SK-N-DZ (cell line): Measurements from ENCODE around the gene SNAI3.

Experiments used
- DNase-seq: peaks from one replicate; pipeline ENCODE4 v3.0.0-alpha.2; 2015; ENCODE audit warnings: low spot score

The SNAI3 gene

GRCh38 chr16:88705801-88706228 lies 19.5 kb upstream of the SNAI3 start:
- DNase-seq = no peak

DNA sequence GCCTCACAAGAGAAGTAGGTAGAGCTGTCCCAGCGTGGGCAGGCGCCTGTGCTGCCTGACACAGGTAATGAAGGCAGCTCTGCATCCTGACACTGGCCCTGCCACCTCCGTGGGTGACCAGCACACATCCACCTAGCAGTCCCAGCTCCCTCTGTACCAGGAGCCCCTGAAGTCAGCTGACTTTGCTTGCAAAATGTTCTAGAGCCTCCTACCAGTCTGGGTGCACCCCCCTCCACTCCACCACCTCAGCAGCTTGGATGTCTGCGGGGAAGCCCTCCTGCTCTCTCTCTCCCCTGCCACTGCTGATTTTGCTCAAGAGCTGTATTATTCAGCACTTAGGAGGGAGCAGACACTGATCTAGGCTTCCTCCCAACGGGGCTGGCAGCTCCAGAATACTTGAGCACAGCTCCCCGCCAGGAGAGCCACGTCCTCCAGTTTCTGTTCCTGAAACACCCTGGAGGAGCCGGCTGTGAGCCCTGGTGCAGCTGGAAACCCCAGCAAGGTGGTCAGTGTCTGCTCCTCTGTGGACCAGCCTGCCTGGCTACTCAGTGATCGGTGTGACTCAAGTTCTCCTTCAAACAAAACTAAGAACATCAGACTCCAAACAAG lies 18.9 kb upstream of the SNAI3 start:
- no peak for DNase-seq

- no peak for DNase-seq
Measured at GRCh38 chr16:88703486-88704309, 17.4 kb upstream of the SNAI3 start.

GRCh38 chr16:88702371-88703210 lies 16.3 kb upstream of the SNAI3 start:
- no peak for DNase-seq

- no peak for DNase-seq
Measured at GRCh38 chr16:88701581-88702370, 15.5 kb upstream of the SNAI3 start.

DNA sequence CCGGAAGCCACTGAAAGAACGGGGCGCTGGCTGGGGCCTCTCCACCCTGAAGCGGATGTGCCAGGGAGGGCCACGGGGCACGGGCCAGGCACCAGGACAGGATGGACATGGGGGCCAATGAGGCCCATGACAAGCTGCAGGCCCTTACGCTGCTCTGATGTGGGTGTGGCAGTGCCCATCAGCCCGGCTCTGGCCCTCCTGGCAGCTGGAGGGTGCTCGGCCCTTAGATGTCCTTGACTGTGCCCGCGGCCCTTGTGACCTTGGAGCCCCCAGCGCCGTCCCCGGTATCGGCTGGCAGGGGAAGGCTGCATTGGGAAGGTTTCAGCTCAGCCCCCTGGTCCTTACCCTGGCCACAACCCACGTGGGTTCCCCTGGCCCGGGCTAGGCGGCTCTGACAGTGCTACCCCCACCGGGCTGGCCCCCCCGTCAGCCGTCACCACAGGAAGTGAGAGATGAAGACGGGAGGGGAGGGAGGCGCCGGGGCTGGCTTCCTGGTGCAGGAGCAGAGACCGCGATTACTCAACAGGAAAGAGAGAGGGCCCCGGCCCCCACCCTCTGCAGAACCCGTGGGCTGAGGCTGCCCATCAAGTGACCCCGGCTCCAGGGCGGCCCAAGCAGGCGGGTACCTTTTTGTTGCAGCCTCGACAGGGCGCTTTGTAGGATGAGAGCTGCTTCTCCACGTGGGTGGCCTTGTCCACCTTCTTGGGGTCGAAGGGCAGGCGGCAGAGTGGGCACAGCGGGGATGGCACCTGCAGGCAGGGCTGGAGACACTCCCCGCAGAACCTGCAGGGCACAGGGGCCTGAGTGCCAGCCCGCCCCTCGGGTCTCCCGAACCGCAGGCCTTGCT lies 14.6 kb upstream of the SNAI3 start:
- DNase-seq = no peak

- DNase-seq = no peak
Measured at GRCh38 chr16:88700322-88700635, 14.0 kb upstream of the SNAI3 start.

DNA sequence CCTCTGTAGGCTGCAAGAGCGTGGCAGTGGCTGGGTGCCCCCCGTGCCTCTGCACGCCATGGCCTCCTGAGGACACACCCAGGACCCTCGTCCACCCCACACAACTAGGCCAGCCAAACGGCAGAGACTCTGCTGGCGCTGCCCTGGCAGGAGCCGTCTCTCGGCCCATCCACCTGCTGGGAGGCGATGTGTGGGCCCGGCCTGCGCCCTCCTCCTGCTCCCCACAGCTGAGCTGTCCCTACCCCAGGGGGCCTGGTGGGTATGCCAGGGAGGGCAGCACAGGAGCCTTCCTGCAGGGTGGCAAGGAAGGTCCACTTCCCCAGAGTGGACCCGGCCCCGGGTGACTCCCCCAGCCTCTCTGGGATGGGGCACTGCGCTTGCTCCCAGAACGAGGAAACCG lies 12.9 kb upstream of the SNAI3 start:
- DNase-seq = no peak

DNA sequence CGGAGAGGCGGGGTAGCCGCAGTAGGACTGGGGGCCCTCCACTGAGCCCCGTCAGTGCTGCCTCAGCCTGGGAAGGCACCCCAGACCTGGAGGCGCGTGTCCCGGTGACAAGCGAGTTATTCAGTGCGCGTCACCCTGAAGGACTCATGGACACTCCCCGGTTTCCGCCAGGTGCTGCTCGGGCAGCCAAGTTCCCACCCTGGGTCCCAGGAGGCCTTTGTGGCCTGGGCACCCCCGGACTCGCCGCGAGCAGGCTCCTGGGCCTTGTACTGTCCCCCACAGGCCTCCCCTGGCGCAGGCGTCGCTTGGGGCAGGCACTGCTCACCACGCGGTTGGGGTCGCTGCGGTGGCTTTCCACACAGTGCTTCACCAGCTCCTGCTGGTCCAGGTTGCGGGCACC lies 12.3 kb upstream of the SNAI3 start:
- DNase-seq = no peak

GRCh38 chr16:88697831-88698615 lies 11.7 kb upstream of the SNAI3 start:
- no peak for DNase-seq

DNA sequence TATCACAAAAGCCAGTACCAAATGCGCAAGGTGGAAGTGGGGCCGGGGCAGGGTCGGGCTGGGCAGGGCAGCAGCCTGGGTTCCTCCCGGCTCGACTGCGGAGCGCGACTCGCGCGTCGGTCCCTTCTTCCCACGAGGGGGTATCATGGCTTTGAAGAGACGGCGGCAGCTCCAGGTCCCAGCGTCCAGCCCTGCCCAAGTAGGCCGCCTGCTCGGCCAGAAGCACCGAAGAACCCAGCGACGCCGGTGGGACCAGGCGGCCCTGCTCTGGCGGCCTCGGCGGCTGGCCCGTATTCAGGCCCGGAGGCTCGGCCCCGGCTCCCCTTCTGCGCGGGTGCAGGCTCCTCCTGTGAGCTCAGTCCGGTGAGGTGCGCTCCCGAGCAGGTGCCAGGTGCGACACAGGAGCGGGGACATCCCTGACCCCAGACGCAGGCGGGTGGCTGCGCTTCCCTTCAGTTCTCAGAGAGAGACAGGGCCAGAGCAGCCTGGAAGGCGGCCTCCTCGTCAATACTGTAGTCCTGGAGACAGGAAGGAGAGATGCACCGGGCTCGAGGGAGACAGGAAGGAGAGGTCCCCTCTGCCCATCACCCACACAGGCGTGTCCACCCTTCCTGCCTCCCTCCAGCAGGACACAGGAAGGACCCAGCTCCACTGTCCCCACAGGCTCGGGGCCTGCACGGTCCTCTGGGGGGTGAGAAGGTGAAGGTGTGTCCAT lies 11.0 kb upstream of the SNAI3 start:
- DNase-seq = no peak

GRCh38 chr16:88696441-88696840 lies 10.1 kb upstream of the SNAI3 start:
- DNase-seq = no peak

DNA sequence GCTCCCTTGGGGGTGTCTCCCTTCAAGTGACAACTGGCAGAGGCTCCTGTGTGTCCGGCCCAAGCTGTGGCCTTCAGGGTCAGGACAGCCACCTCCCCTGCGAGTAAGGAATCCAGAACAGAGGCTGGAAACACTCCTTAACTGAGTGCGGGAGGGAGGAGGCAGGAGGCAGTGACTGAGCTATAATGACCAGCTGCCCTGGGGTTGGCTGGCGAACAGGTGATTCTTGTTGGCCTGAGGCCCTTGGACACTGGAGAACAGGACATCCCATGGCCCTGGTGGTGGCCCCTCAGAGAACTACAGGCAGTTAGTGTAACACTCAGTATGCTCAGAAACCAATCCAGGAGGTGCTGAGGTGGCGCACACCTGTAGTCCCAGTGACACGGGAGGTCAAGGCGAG lies 9.4 kb upstream of the SNAI3 start:
- DNase-seq = no peak

- DNase-seq = no peak
Measured at GRCh38 chr16:88695218-88695617, 8.9 kb upstream of the SNAI3 start.

DNA sequence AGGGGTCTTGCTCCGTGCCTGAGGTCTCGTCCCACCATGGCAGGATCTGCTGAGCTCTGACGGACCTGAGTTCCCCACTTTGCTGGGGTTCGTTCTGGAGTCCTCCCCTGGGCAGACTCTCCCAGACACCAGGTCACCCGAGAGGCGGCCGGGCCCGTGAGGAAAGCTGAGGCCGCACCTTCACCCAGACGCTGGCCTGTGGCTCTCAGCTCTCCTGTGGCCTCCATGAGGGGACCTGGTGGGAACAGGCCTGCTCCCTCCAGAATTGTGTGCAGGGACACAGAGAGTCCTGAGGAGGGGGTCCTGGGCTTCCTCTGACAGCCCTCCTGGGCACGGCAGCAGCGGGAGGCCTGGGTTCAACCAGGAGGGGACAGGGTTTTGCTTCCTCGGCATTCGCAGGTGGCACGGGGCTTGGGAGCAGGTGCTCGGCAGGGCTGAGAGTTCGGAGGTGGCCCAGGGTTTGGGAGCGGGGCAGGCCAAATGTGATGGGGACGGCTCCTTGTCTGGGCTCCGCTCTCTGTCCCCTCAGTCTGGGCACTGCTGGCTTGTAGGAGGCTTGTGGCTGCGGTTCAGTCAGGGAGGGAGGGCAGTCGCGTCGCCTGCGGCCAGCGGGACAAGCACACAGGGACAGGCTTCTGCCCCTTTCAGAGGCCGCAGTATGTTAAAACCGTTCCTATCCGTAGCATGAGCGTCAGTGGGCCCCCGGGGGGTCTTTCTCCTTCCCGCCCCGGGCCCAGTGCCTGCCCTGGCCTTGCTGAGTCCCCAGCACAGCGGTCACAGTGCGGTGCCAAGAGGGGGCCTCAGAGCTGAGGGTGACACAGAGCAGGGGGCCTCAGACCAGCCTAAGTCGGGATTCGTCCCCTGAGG lies 8.1 kb upstream of the SNAI3 start:
- DNase-seq = no peak

- DNase-seq = no peak
Measured at GRCh38 chr16:88693420-88694177, 7.3 kb upstream of the SNAI3 start.

DNA sequence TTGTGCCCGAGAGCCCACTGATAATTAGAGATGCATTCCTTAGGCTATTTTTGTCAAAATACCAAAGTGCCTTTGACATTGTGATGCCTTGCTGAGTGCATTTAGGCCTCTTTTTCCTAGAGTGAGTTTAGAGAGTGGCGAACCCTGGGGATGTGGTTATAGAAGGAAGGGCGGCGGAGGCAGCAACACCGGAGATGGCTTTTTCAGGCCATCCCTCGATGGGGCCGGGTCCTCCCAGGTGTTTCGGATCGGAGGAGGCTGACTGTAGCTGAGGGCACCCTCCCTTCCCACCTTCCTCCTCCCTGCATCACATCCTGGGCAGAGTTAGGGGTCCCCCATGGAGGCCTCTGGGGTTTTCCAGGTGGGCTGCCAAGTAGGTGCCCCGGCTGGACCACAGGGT lies 6.6 kb upstream of the SNAI3 start:
- DNase-seq = no peak
